Activated T-cell treated with anti-CD3 and anti-CD28 coated beads for 1 hour (primary cell): ENCODE measurements around the gene OR5K3.

ENCODE experiments used
- DNase-seq: peaks from one replicate; pipeline ENCODE4 v3.0.0-alpha.2; 2020; ENCODE audit warnings: low read depth

Gene OR5K3

GRCh38 chr3:98433764-98434163 lies 43.3 kb downstream of the OR5K3 start:
- DNase-seq: no peak

GRCh38 chr3:98434412-98434811 lies 43.9 kb downstream of the OR5K3 start:
- DNase-seq: no peak

GRCh38 chr3:98440283-98440682 lies 49.8 kb downstream of the OR5K3 start:
- DNase-seq: no peak
